GM12878 (cell line): ENCODE measurements around the gene SVBP.

Source experiments
- GABPA ChIP-seq: IDR thresholded peaks from 2 replicates; pipeline ENCODE4 v1.6.1; 2014; ENCODE audit warnings: antibody characterized with exemption, low read depth, mild to moderate bottlenecking, inconsistent platforms
- SIX5 ChIP-seq: IDR thresholded peaks from 2 replicates; pipeline ENCODE4 v1.6.1; 2011; ENCODE audit warnings: mild to moderate bottlenecking, low read depth, low read length, moderate library complexity; ENCODE audit not compliant: severe bottlenecking
- SP1 ChIP-seq: IDR thresholded peaks from one replicate; pipeline ENCODE4 v1.6.1; 2011; ENCODE audit warnings: low read depth, low read length
- SRF ChIP-seq, 2 experiments: IDR thresholded peaks; 2 replicates each; pipeline ENCODE4 v1.6.1; 2011; ENCODE audit warnings: low read depth in 2 of 2, low read length in 2 of 2, mild to moderate bottlenecking in 1 of 2, moderate library complexity in 1 of 2
- STAT3 ChIP-seq: IDR thresholded peaks from 2 replicates; pipeline ENCODE4 v1.6.1; 2011; ENCODE audit warnings: low read depth, low read length, improper control_type of control experiment
- WRNIP1 ChIP-seq: IDR thresholded peaks from 2 replicates; pipeline ENCODE4 v1.6.1; 2011; ENCODE audit warnings: low read depth, low read length, improper control_type of control experiment, borderline replicate concordance

DNA sequence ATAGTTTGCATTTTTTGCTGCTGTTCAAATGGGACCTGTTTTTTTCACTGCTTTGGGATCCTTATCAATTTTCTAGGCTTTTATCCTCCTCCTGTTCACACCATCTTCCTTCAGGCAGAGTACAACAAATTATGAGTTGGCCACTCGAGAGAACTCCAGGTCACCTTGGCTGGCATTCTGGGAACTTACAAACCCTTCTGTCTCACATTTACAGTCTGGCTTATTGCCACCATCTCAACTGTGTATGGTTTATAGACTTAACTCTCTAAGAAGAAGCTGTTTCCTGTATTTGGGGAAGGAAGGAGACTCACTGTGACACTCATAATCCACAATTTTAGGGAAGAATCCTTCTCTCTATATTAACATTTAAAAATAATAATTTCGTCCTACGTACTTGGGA is 23.8 kb upstream of the SVBP start:
- TF ChIP-seq SP1 = no peak
- TF ChIP-seq SIX5 = no peak
- no peak for TF ChIP-seq WRNIP1
- no peak for TF ChIP-seq SRF (IDR thresholded peaks at IDR 0.05; ENCODE audit: low read depth in 2 of 2, low read length in 2 of 2)
- no peak for TF ChIP-seq STAT3
- TF ChIP-seq GABPA = no peak
